Mucosa of stomach (tissue), 1 donor: ENCODE results near the gene CHMP4A.
A peak's percentile ranks its signal among the peaks of the same experiment; 100 is the strongest.

ENCODE experiments used
- H3K27me3 ChIP-seq: one replicate; pipeline ENCODE4 v1.7.0; 2013; ENCODE audit warnings: mild to moderate bottlenecking, low read length; ENCODE audit not compliant: control insufficient read depth, insufficient read depth
- H3K36me3 ChIP-seq: one replicate; pipeline ENCODE4 v1.7.0; 2013; ENCODE audit warnings: low read length; ENCODE audit not compliant: control insufficient read depth, insufficient read depth
- H3K4me1 ChIP-seq: one replicate; pipeline ENCODE4 v1.7.0; 2013; ENCODE audit warnings: mild to moderate bottlenecking, low read length; ENCODE audit not compliant: control insufficient read depth, insufficient read depth
- H3K4me3 ChIP-seq: one replicate; pipeline ENCODE4 v1.7.0; 2013; ENCODE audit warnings: low read length
- H3K9ac ChIP-seq: one replicate; pipeline ENCODE4 v1.7.0; 2013; ENCODE audit warnings: mild to moderate bottlenecking, low read length, moderate library complexity
- H3K9me3 ChIP-seq: one replicate; pipeline ENCODE4 v1.7.0; 2013; ENCODE audit warnings: mild to moderate bottlenecking, low read length, moderate library complexity; ENCODE audit not compliant: control insufficient read depth
- donor health status: Pancreatic carcinoma.

CHMP4A gene

GRCh38 chr14:24177891-24178290 is 35.4 kb downstream of the CHMP4A start:
- Histone ChIP-seq H3K4me1 (no peaks in the 10 kb centered on the region), H3K9me3 (no peaks in the 10 kb centered on the region), H3K36me3 (peaks cover 4% of the 10 kb centered on the region), H3K9ac (no peak overlapping the region), H3K27me3 (no peaks in the 10 kb centered on the region), H3K4me3 (no peak overlapping the region)

GRCh38 chr14:24177041-24177825 is 36.1 kb downstream of the CHMP4A start:
- Histone ChIP-seq H3K9me3 (no peaks in the 10 kb centered on the region), H3K9ac (no peak overlapping the region), H3K4me3 (no peak overlapping the region), H3K4me1 (no peaks in the 10 kb centered on the region), H3K27me3 (no peaks in the 10 kb centered on the region), H3K36me3 (peaks cover 4% of the 10 kb centered on the region)

GRCh38 chr14:24176599-24176998 is 36.7 kb downstream of the CHMP4A start:
- Histone ChIP-seq H3K4me1 (no peaks in the 10 kb centered on the region), H3K27me3 (no peaks in the 10 kb centered on the region), H3K4me3 (no peak overlapping the region), H3K9me3 (no peaks in the 10 kb centered on the region), H3K9ac (no peak overlapping the region), H3K36me3 (peaks cover 4% of the 10 kb centered on the region)

GRCh38 chr14:24172871-24173281 is 40.4 kb downstream of the CHMP4A start:
- Histone ChIP-seq H3K9me3 (no peaks in the 10 kb centered on the region), H3K4me3 (no peak overlapping the region), H3K4me1 (no peaks in the 10 kb centered on the region), H3K9ac (no peak overlapping the region), H3K27me3 (no peaks in the 10 kb centered on the region), H3K36me3 (no peaks in the 10 kb centered on the region)

GRCh38 chr14:24172261-24172860 is 40.9 kb downstream of the CHMP4A start:
- no peaks in the 10 kb centered on the region for H3K36me3 ChIP-seq
- no peak overlapping the region for H3K9ac ChIP-seq
- no peaks in the 10 kb centered on the region for H3K27me3 ChIP-seq
- H3K9me3 ChIP-seq = no peaks in the 10 kb centered on the region
- H3K4me3 ChIP-seq = no peak overlapping the region
- H3K4me1 ChIP-seq = no peaks in the 10 kb centered on the region

- Histone ChIP-seq H3K4me3 (no peak within 1 kb of the TSS), H3K4me1 (no peaks in the 10 kb centered on the region), H3K9me3 (no peaks in the 10 kb centered on the region), H3K36me3 (peaks cover 3% of the 10 kb centered on the region), H3K27me3 (no peaks in the 10 kb centered on the region), H3K9ac (no peak within 1 kb of the TSS)
These were observed 41.6 kb downstream of the CHMP4A start, which contains the start of gene REC8 for GRCh38 chr14:24171422-24172260. REC8 (plus strand) TSS chr14:24172080; CDS start chr14:24172553, 473 bp downstream.

- no peaks in the 10 kb centered on the region for H3K9me3 ChIP-seq
- peaks cover 38% of the 10 kb centered on the region for H3K36me3 ChIP-seq
- H3K4me1 ChIP-seq = peaks cover 9% of the 10 kb centered on the region
- H3K27me3 ChIP-seq = no peaks in the 10 kb centered on the region
- H3K9ac ChIP-seq = no peak overlapping the region
- H3K4me3 ChIP-seq = no peak overlapping the region
These were observed 45.7 kb downstream of the CHMP4A start for GRCh38 chr14:24167469-24168114.

GRCh38 chr14:24165785-24166184 is 47.5 kb downstream of the CHMP4A start:
- Histone ChIP-seq H3K4me1 (peaks cover 21% of the 10 kb centered on the region), H3K9me3 (no peaks in the 10 kb centered on the region), H3K9ac (no peak overlapping the region), H3K27me3 (no peaks in the 10 kb centered on the region), H3K4me3 (no peak overlapping the region), H3K36me3 (peaks cover 38% of the 10 kb centered on the region)

GRCh38 chr14:24164518-24164991 is 48.7 kb downstream of the CHMP4A start:
- H3K36me3 ChIP-seq = peaks cover 46% of the 10 kb centered on the region

GRCh38 chr14:24162093-24162492 is 51.2 kb downstream of the CHMP4A start:
- Histone ChIP-seq H3K9me3 (no peaks in the 10 kb centered on the region), H3K27me3 (no peaks in the 10 kb centered on the region), H3K4me3 (peak overlapping the region; percentile 98), H3K4me1 (peaks cover 27% of the 10 kb centered on the region), H3K36me3 (peaks cover 60% of the 10 kb centered on the region), H3K9ac (peak overlapping the region; percentile 97)

More at GRCh38 chr14:24164518-24164991, 48.7 kb downstream of the CHMP4A start:
- Histone ChIP-seq H3K9ac (no peak overlapping the region), H3K9me3 (no peaks in the 10 kb centered on the region), H3K27me3 (no peaks in the 10 kb centered on the region), H3K4me3 (no peak overlapping the region), H3K4me1 (peaks cover 27% of the 10 kb centered on the region)

- peaks cover 27% of the 10 kb centered on the region for H3K4me1 ChIP-seq
These were observed 52.2 kb downstream of the CHMP4A start, which contains the start of gene IRF9 for GRCh38 chr14:24160850-24161804. IRF9 (plus strand) TSS chr14:24161265; CDS start chr14:24162145, 880 bp downstream.

More at GRCh38 chr14:24160850-24161804, 52.2 kb downstream of the CHMP4A start, which contains the start of gene IRF9:
- peak within 1 kb of the TSS; percentile 97 for H3K9ac ChIP-seq
- peak within 1 kb of the TSS; percentile 98 for H3K4me3 ChIP-seq
- H3K36me3 ChIP-seq = peaks cover 58% of the 10 kb centered on the region
- H3K9me3 ChIP-seq = no peaks in the 10 kb centered on the region
- no peaks in the 10 kb centered on the region for H3K27me3 ChIP-seq
